SK-N-SH (cell line): ENCODE data around the gene PLPPR2. TPM values are rescaled to one million over a fixed set of nuclear protein-coding genes. Genes with fewer than 3 reads are reported as not detected.

Experiments used
- CTCF ChIA-PET: fragments of 300-600, 350-600 bp; formaldehyde crosslinking; extraction: SDS; loops from one replicate; lab custom pipeline; 2021; lab: Yijun Ruan, JAX
- POLR2A ChIA-PET: fragments of 350-600 bp; sonication (Branson Sonifier 250); formaldehyde crosslinking; extraction: SDS; loops from one replicate; lab custom pipeline; 2020; ENCODE audit warnings: antibody characterized with exemption, inconsistent platforms; lab: Yijun Ruan, JAX
- DNase-seq: peaks from one replicate; pipeline ENCODE4 v3.0.0; 2012
- H2AFZ ChIP-seq: fragments of 200-600 bp; sonication (generic); 2 replicates; pipeline ENCODE4 v1.8.1; 2016; ENCODE audit warnings: antibody characterized with exemption, mild to moderate bottlenecking, low read depth
- H3F3A ChIP-seq: fragments of 200-600 bp; sonication (generic); replicated peaks from 2 replicates; pipeline ENCODE3; 2016; ENCODE audit warnings: antibody characterized with exemption, mild to moderate bottlenecking; ENCODE audit not compliant: insufficient read depth
- H3K27ac ChIP-seq, 2 experiments: fragments of 200-500 bp in 1 of 2; fragments of 200-600 bp in 1 of 2; sonication (Bioruptor generic) in 1 of 2; sonication (generic), shearing (Covaris generic) in 1 of 2; 2 replicates each; pipeline versions ENCODE4 v1.5.1 to v1.6.1; 2014 to 2016; ENCODE audit warnings: low read depth in 2 of 2, inconsistent platforms in 1 of 2, low read length in 1 of 2, mild to moderate bottlenecking in 1 of 2, mixed read lengths in 1 of 2
- H3K27me3 ChIP-seq: fragments of 200-600 bp; sonication (generic), shearing (Covaris generic); 2 replicates; pipeline ENCODE4 v1.6.1; 2016; ENCODE audit warnings: mixed run types; ENCODE audit not compliant: insufficient read depth
- H3K36me3 ChIP-seq, 2 experiments: fragments of 200-500 bp in 1 of 2; fragments of 200-600 bp in 1 of 2; sonication (Bioruptor generic) in 1 of 2; sonication (generic) in 1 of 2; replicated peaks in 1 of 2; 2 replicates each; pipeline versions ENCODE3 to v1.5.1; 2014 to 2016; ENCODE audit warnings: low read length in 1 of 2, mild to moderate bottlenecking in 1 of 2; ENCODE audit not compliant: insufficient read depth in 2 of 2, control insufficient read depth in 1 of 2
- H3K4me1 ChIP-seq, 2 experiments: fragments of 200-500 bp in 1 of 2; fragments of 200-600 bp in 1 of 2; sonication (Bioruptor generic) in 1 of 2; sonication (generic), shearing (Covaris generic) in 1 of 2; 2 replicates each; pipeline versions ENCODE4 v1.5.1 to v1.6.1; 2014 to 2016; ENCODE audit warnings: low read depth in 1 of 2, low read length in 1 of 2, mixed run types in 1 of 2; ENCODE audit not compliant: insufficient read depth in 2 of 2, control insufficient read depth in 1 of 2
- H3K4me2 ChIP-seq: fragments of 200-600 bp; sonication (generic), shearing (Covaris generic); 2 replicates; pipeline ENCODE4 v1.6.1; 2017; ENCODE audit warnings: mixed run types
- H3K4me3 ChIP-seq, 2 experiments: fragments of 200-500 bp in 1 of 2; fragments of 200-600 bp in 1 of 2; sonication (Bioruptor generic) in 1 of 2; sonication (generic), shearing (Covaris generic) in 1 of 2; 2 replicates each; pipeline versions ENCODE4 v1.5.1 to v1.8.1; 2014 to 2016; ENCODE audit warnings: low read depth in 2 of 2, inconsistent platforms in 1 of 2, low read length in 1 of 2, mild to moderate bottlenecking in 1 of 2, mixed read lengths in 1 of 2, moderate library complexity in 1 of 2
- H3K79me2 ChIP-seq: fragments of 200-600 bp; sonication (generic); 2 replicates; pipeline ENCODE4 v1.8.1; 2017; ENCODE audit warnings: mild to moderate bottlenecking; ENCODE audit not compliant: insufficient read depth
- H3K9ac ChIP-seq: fragments of 200-600 bp; sonication (generic); 2 replicates; pipeline ENCODE4 v1.6.1; 2017; ENCODE audit warnings: mixed run types
- H3K9me2 ChIP-seq: fragments of 200-600 bp; sonication (generic); 2 replicates; pipeline ENCODE4 v1.6.1; 2017; ENCODE audit warnings: mixed run types
- H3K9me3 ChIP-seq: fragments of 200-600 bp; sonication (generic); 2 replicates; pipeline ENCODE4 v1.6.1; 2017; ENCODE audit warnings: mixed run types, mild to moderate bottlenecking, moderate library complexity
- H4K20me1 ChIP-seq: fragments of 200-600 bp; sonication (generic); 2 replicates; pipeline ENCODE4 v1.6.1; 2017; ENCODE audit warnings: mild to moderate bottlenecking, mixed run types; ENCODE audit not compliant: insufficient read depth
- CHD2 ChIP-seq: fragments of 150-350 bp; IDR thresholded peaks from 2 replicates; pipeline ENCODE4 v1.6.1; 2018; ENCODE audit warnings: low read length; ENCODE audit not compliant: partially characterized antibody
- CTCF ChIP-seq: fragments of 200-600 bp; sonication (generic); IDR thresholded peaks from 2 replicates; pipeline ENCODE4 v1.6.1; 2017; ENCODE audit warnings: antibody characterized with exemption, mild to moderate bottlenecking, moderate library complexity
- EP300 ChIP-seq, 2 experiments: IDR thresholded peaks; 2 replicates each; pipeline versions ENCODE4 v1.4.0 to v1.6.1; 2012; ENCODE audit warnings: borderline replicate concordance in 1 of 2, low read depth in 1 of 2, low read length in 1 of 2
- EZH2phosphoT487 ChIP-seq: fragments of 200-600 bp; sonication (generic); IDR thresholded peaks from 2 replicates; pipeline ENCODE4 v1.6.1; 2017; ENCODE audit warnings: low read depth, mixed run types, mild to moderate bottlenecking, antibody characterized with exemption, moderate library complexity, borderline replicate concordance
- FOXM1 ChIP-seq: IDR thresholded peaks from 2 replicates; pipeline ENCODE4 v1.4.0; 2012; ENCODE audit warnings: low read depth, mild to moderate bottlenecking
- GABPA ChIP-seq: IDR thresholded peaks from 2 replicates; pipeline ENCODE4 v1.4.0; 2012; ENCODE audit warnings: low read depth, mild to moderate bottlenecking
- GATA2 ChIP-seq: sonication (generic); formaldehyde crosslinking; IDR thresholded peaks from 2 replicates; pipeline ENCODE4 v1.5.0; 2020; ENCODE audit warnings: mild to moderate bottlenecking, missing genetic modification reagents
- IRF3 ChIP-seq: fragments of 150-350 bp; IDR thresholded peaks from 2 replicates; pipeline ENCODE4 v1.6.1; 2016; ENCODE audit warnings: mild to moderate bottlenecking, low read depth, low read length
- JUND ChIP-seq: IDR thresholded peaks from 2 replicates; pipeline ENCODE4 v1.4.0; 2012
- MAX ChIP-seq: IDR thresholded peaks from 2 replicates; pipeline ENCODE4 v1.4.0; 2012; ENCODE audit warnings: low read depth
- MXI1 ChIP-seq: IDR thresholded peaks from 2 replicates; pipeline ENCODE4 v1.6.1; 2012; ENCODE audit warnings: mild to moderate bottlenecking, low read depth, low read length, improper control_type of control experiment
- NFIC ChIP-seq: IDR thresholded peaks from 2 replicates; pipeline ENCODE4 v1.4.0; 2012; ENCODE audit warnings: borderline replicate concordance
- NRF1 ChIP-seq: IDR thresholded peaks from 2 replicates; pipeline ENCODE4 v1.6.1; 2012; ENCODE audit warnings: low read depth, mild to moderate bottlenecking, low read length
- POLR2AphosphoS5 ChIP-seq: IDR thresholded peaks from 2 replicates; pipeline ENCODE4 v1.6.1; 2012; ENCODE audit warnings: low read depth, low read length
- RCOR1 ChIP-seq: fragments of 150-350 bp; IDR thresholded peaks from 2 replicates; pipeline ENCODE4 v1.6.1; 2017; ENCODE audit warnings: antibody characterized with exemption, low read length
- RXRA ChIP-seq: IDR thresholded peaks from 2 replicates; pipeline ENCODE4 v1.4.0; 2012; ENCODE audit warnings: low read depth, mild to moderate bottlenecking, borderline replicate concordance
- SMC3 ChIP-seq: IDR thresholded peaks from 2 replicates; pipeline ENCODE4 v1.6.1; 2012; ENCODE audit warnings: low read depth, low read length, improper control_type of control experiment
- TAF1 ChIP-seq: IDR thresholded peaks from 2 replicates; pipeline ENCODE4 v1.6.1; 2012; ENCODE audit warnings: low read depth, mild to moderate bottlenecking, low read length, moderate library complexity, borderline replicate concordance
- TCF12 ChIP-seq: IDR thresholded peaks from 2 replicates; pipeline ENCODE4 v1.4.0; 2012
- TEAD4 ChIP-seq: IDR thresholded peaks from 2 replicates; pipeline ENCODE4 v1.4.0; 2012; ENCODE audit warnings: mild to moderate bottlenecking, borderline replicate concordance; ENCODE audit not compliant: insufficient read depth
- USF2 ChIP-seq: fragments of 150-350 bp; IDR thresholded peaks from 2 replicates; pipeline ENCODE4 v1.6.1; 2017; ENCODE audit warnings: antibody characterized with exemption, low read length, low read depth, borderline replicate concordance
- ZBTB33 ChIP-seq: IDR thresholded peaks from 2 replicates; pipeline ENCODE4 v1.4.0; 2012; ENCODE audit warnings: low read depth, borderline replicate concordance
- WGBS: methylation state at CpG from one replicate; pipeline ENCODE4 v1.1.6; 2017; ENCODE audit warnings: low lambda C conversion rate; 5-methylcytosine and 5-hydroxymethylcytosine counted together
- polyA plus RNA-seq, 3 experiments: library from polyadenylated mRNA; depleted of rRNA; stranded (reverse); fragments of >200 nt; gene quantifications; 2 replicates each; pipeline ENCODE4 v1.2.3, GENCODE V29; 2012

The PLPPR2 gene
- polyA plus RNA-seq, 1 of the 3 experiments (the other 2 are of a cell fraction) = 26.2 TPM

- Histone ChIP-seq H3K79me2 (no peaks in the 10 kb centered on the region), H3K9me3 (no peaks in the 10 kb centered on the region), H3K27me3 (no peaks in the 10 kb centered on the region), H3F3A (peaks cover 3% of the 10 kb centered on the region), H3K27ac (no peak overlapping the region), H3K4me3 (no peak overlapping the region), H3K36me3 (peaks cover 13% of the 10 kb centered on the region in 2 experiments), H4K20me1 (no peaks in the 10 kb centered on the region), H2AFZ (no peak overlapping the region), H3K9ac (no peak overlapping the region), H3K9me2 (no peaks in the 10 kb centered on the region), H3K4me1 (no peaks in the 10 kb centered on the region), H3K4me2 (no peak overlapping the region)
- 95% methylated on average over 4 of the region's 4 CpGs for WGBS
- no peak for DNase-seq
- ChIA-PET POLR2A (no interaction called here), CTCF (interaction anchor here (0.7 to 1.4 kb wide), 4 partner anchors 9 to 151 kb away, joined by 3 to 6 read pairs (median 4); no protein-coding TSS in a partner anchor)
- TF ChIP-seq GATA2 (no peak), NRF1 (no peak), POLR2AphosphoS5 (no peak), TCF12 (no peak), MAX (no peak), SMC3 (no peak), GABPA (no peak), TAF1 (no peak), RXRA (no peak), EZH2phosphoT487 (no peak), MXI1 (no peak), USF2 (no peak), RCOR1 (no peak), TEAD4 (no peak), CHD2 (no peak), ZBTB33 (no peak), EP300 (IDR thresholded peaks at IDR 0.05; ENCODE audit: borderline replicate concordance in 1 of 2, low read depth in 1 of 2, low read length in 1 of 2) (no peak)
Measured at GRCh38 chr19:11331502-11331901, 23.7 kb upstream of the PLPPR2 start.

GRCh38 chr19:11332822-11333221, 22.4 kb upstream of the PLPPR2 start:
- Histone ChIP-seq H3K9me3 (no peaks in the 10 kb centered on the region), H3K79me2 (no peaks in the 10 kb centered on the region), H3K27me3 (no peaks in the 10 kb centered on the region), H3K4me2 (no peak overlapping the region), H3K9me2 (no peaks in the 10 kb centered on the region), H3K36me3 (peaks cover 13% of the 10 kb centered on the region in 2 experiments), H3K27ac (no peak overlapping the region), H3K4me1 (no peaks in the 10 kb centered on the region), H2AFZ (no peak overlapping the region), H3K9ac (no peak overlapping the region), H3K4me3 (no peak overlapping the region), H4K20me1 (no peaks in the 10 kb centered on the region), H3F3A (peaks cover 3% of the 10 kb centered on the region)
- over 99% methylated on average over 5 of the region's 5 CpGs for WGBS
- ChIA-PET POLR2A (no interaction called here), CTCF (interaction anchor here (1.2 to 1.4 kb wide), 2 partner anchors 39 to 150 kb away, joined by 4 to 6 read pairs; no protein-coding TSS in a partner anchor)
- no peak for DNase-seq
- TF ChIP-seq CHD2 (no peak), FOXM1 (no peak), JUND (no peak), NFIC (no peak), TAF1 (no peak), IRF3 (no peak), EZH2phosphoT487 (no peak), EP300 (IDR thresholded peaks at IDR 0.05; ENCODE audit: borderline replicate concordance in 1 of 2, low read depth in 1 of 2, low read length in 1 of 2) (no peak), SMC3 (no peak), RXRA (no peak), TCF12 (no peak), CTCF (no peak), GATA2 (no peak)
